ENCODE results near the gene MT1M. TPM values are rescaled to one million over a fixed set of nuclear protein-coding genes. Genes with fewer than 3 reads are reported as not detected.

Gene MT1M
- total RNA-seq, 1 donor from 2014 or later, result 2.0 TPM

GRCh38 chr16:56677474-56677873 is 45.0 kb downstream of the MT1M start:
- no peak for ATAC-seq

- no peak for ATAC-seq
Measured at GRCh38 chr16:56679078-56679730, 46.7 kb downstream of the MT1M start.

DNA sequence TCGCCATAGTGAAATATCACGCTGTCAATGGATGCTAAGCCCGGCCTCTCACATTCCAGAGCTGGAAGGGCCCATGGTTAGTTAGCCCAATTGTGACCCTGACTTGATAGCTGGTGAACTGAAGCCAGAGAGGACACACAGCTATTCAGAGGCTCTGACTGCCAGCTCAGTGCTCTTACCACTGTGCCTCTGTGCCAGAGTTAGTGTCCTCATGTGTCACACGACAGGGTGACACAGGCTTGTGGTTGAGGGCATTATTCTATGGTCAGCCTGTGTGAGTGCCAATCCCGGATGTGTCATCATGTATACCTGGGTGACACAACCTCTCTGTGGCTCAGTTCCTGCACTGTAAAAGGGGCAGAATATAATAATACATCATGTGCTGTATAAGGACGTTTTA is 47.4 kb downstream of the MT1M start:
- peak; percentile 65 for ATAC-seq

GRCh38 chr16:56681939-56682702 is 49.7 kb downstream of the MT1M start, which contains the start of gene MT1X:
TSS of gene MT1X (plus strand) at chr16:56682470. CDS start at chr16:56682541, 71 bp downstream.
- ATAC-seq, result peak; percentile 98

DNA sequence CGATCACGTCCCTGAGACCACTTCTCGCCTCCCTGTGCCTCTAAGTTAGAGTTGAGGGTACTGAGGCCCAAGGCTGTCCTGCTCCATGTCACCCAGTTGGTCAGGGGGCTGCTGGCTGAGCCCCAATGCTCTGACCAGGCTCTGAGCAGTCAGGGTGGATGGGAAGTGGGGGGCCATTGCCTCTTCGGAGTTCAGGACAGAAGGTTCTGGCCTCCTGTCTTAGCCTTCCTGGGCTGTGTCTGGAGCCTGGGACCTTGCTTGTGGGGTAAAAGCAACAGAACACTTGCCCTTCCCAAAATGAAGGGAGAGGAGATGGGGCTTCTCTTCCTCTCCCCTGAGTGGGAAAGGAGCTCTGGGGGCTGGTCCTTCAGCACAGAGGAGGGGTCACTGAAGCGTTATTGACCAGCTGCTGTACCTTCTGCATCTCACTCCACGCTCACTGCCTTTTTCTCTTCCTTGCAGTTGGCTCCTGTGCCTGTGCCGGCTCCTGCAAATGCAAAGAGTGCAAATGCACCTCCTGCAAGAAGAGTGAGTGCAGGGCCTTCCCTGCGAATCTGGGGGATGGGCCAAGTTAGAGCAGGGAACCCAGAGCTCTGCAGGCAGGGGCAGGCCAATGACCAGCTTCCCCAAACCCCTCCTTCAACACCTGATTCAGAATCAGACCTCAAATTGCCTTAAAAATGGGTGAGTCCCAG is 50.4 kb downstream of the MT1M start:
- ATAC-seq, result no peak

Other genes starting within 250 kb of the MT1M start
- 74.2 TPM for gene AMFR, start 207.1 kb upstream of the MT1M start, total RNA-seq
- gene NUDT21, start 181.3 kb upstream of the MT1M start, total RNA-seq, result 99.3 TPM
- gene OGFOD1, start 181.1 kb upstream of the MT1M start, total RNA-seq, result 39.0 TPM
- 35.3 TPM for gene BBS2, start 112.6 kb upstream of the MT1M start, total RNA-seq
- 8.4 TPM for gene MT4, start 67.6 kb upstream of the MT1M start, total RNA-seq
- gene MT3, start 43.1 kb upstream of the MT1M start, total RNA-seq, result not detected
- gene MT2A, start 24.1 kb upstream of the MT1M start, total RNA-seq, result 220 TPM
- 98.8 TPM for gene MT1E, start 6.9 kb upstream of the MT1M start, total RNA-seq
- 2.9 TPM for gene MT1A, start 6.0 kb downstream of the MT1M start, total RNA-seq
- not detected for gene MT1B, start 19.2 kb downstream of the MT1M start, total RNA-seq
- gene MT1F, start 25.3 kb downstream of the MT1M start, total RNA-seq, result 3.7 TPM
- gene MT1G, start 35.4 kb downstream of the MT1M start, total RNA-seq, result 26.3 TPM
- 5.0 TPM for gene MT1H, start 37.2 kb downstream of the MT1M start, total RNA-seq
- 603 TPM for gene MT1X, start 49.8 kb downstream of the MT1M start, total RNA-seq
- 52.3 TPM for gene NUP93, start 97.5 kb downstream of the MT1M start, total RNA-seq
- gene SLC12A3, start 232.5 kb downstream of the MT1M start, total RNA-seq, result not detected